B cell (primary cell): ENCODE results near the gene RDH13.

ENCODE experiments used
- EZH2 ChIP-seq: IDR thresholded peaks from 2 replicates; pipeline ENCODE4 v1.6.1; 2012; ENCODE audit warnings: borderline replicate concordance, low read depth, mild to moderate bottlenecking, moderate library complexity, low read length; ENCODE audit not compliant: insufficient read depth, poor library complexity, severe bottlenecking
- TF ChIP-seq, protein P1 (sequence below): fragments of 200-600 bp; IDR thresholded peaks from one replicate; pipeline ENCODE4 v1.8.0; 2022; ENCODE audit warnings: antibody characterized with exemption, mild to moderate bottlenecking

DNA sequence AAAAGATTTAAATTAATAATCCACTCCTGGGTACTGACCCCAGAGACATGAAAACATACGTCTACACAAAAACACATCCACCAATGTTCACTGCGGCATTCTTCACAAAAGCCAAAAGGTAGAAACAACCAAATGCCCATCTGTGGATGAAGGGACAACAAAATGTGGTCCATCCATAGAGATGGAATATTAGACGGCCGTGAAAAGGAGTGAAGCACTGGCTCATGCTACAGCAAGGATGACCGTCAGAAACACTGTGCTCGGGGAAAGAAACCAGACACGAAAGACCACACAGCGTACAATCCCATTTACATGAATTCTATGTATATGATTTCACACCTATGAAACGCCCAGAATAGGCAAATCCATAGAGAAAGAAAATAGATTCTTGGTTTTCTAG lies 6.1 kb downstream of the RDH13 start:
- TF ChIP-seq, protein P1, sequence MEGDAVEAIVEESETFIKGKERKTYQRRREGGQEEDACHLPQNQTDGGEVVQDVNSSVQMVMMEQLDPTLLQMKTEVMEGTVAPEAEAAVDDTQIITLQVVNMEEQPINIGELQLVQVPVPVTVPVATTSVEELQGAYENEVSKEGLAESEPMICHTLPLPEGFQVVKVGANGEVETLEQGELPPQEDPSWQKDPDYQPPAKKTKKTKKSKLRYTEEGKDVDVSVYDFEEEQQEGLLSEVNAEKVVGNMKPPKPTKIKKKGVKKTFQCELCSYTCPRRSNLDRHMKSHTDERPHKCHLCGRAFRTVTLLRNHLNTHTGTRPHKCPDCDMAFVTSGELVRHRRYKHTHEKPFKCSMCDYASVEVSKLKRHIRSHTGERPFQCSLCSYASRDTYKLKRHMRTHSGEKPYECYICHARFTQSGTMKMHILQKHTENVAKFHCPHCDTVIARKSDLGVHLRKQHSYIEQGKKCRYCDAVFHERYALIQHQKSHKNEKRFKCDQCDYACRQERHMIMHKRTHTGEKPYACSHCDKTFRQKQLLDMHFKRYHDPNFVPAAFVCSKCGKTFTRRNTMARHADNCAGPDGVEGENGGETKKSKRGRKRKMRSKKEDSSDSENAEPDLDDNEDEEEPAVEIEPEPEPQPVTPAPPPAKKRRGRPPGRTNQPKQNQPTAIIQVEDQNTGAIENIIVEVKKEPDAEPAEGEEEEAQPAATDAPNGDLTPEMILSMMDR: no peak
- TF ChIP-seq EZH2: no peak
